DMS53 treated with DMSO at 0.1 percent for 48 hours (cell line): ENCODE measurements around the gene ZNF227.
"Not testable (repeated sequence)": the region's sequence is repeated elsewhere in the genome, so short reads cannot be mapped to it uniquely, and the experiment has no call there.

Experiments
- DNase-seq: peaks from one replicate; lab custom pipeline; 2025; ENCODE audit not compliant: unreplicated experiment; lab: John Stamatoyannopoulos, UW

Gene ZNF227

GRCh38 chr19:44212250-44212865 lies at the start of gene ZNF227:
ZNF227 (plus strand) TSS chr19:44212532; CDS start chr19:44217793, 5,261 bp downstream.
- peak; percentile 89 for DNase-seq

- no peak for DNase-seq
Measured at GRCh38 chr19:44163789-44164188, 48.5 kb upstream of the ZNF227 start.

- DNase-seq: no peak
Measured at GRCh38 chr19:44164327-44164672, 48.0 kb upstream of the ZNF227 start.

GRCh38 chr19:44164673-44165512 lies 47.4 kb upstream of the ZNF227 start, which contains the start of gene ZNF226:
ZNF226 (plus strand) TSS chr19:44165100; CDS start chr19:44170081, 4,981 bp downstream.
- DNase-seq: peak; percentile 99

- not testable (repeated sequence) for DNase-seq
Measured at GRCh38 chr19:44170660-44171059, 41.7 kb upstream of the ZNF227 start.

GRCh38 chr19:44176590-44176989 lies 35.7 kb upstream of the ZNF227 start:
- no peak for DNase-seq

- no peak for DNase-seq
Measured at GRCh38 chr19:44180968-44181367, 31.4 kb upstream of the ZNF227 start.

- DNase-seq: no peak
Measured at GRCh38 chr19:44182145-44182544, 30.2 kb upstream of the ZNF227 start.

- DNase-seq: no peak
Measured at GRCh38 chr19:44190020-44190419, 22.3 kb upstream of the ZNF227 start.

- DNase-seq: no peak
Measured at GRCh38 chr19:44192127-44192526, 20.2 kb upstream of the ZNF227 start.

GRCh38 chr19:44196772-44197171 lies 15.6 kb upstream of the ZNF227 start:
- no peak for DNase-seq

GRCh38 chr19:44202470-44202869 lies 9.9 kb upstream of the ZNF227 start:
- no peak for DNase-seq

- DNase-seq: no peak
Measured at GRCh38 chr19:44202974-44203373, 9.4 kb upstream of the ZNF227 start.

GRCh38 chr19:44203877-44204276 lies 8.5 kb upstream of the ZNF227 start:
- DNase-seq: not testable (repeated sequence)

- no peak for DNase-seq
Measured at GRCh38 chr19:44204772-44205171, 7.6 kb upstream of the ZNF227 start.

GRCh38 chr19:44207126-44207803 lies 5.1 kb upstream of the ZNF227 start:
- DNase-seq: peak; percentile 91

- DNase-seq: no peak
Measured at GRCh38 chr19:44212866-44213346, 574 bp downstream of the ZNF227 start.

GRCh38 chr19:44219926-44220325 lies 7.6 kb downstream of the ZNF227 start:
- not testable (repeated sequence) for DNase-seq

GRCh38 chr19:44220761-44221160 lies 8.4 kb downstream of the ZNF227 start:
- DNase-seq: not testable (repeated sequence)

GRCh38 chr19:44221291-44221690 lies 9.0 kb downstream of the ZNF227 start:
- DNase-seq: not testable (repeated sequence)

- DNase-seq: no peak
Measured at GRCh38 chr19:44228318-44228717, 16.0 kb downstream of the ZNF227 start.

- DNase-seq: no peak
Measured at GRCh38 chr19:44232867-44233266, 20.5 kb downstream of the ZNF227 start.
